WTC11 (cell line): Measurements from ENCODE around the gene NOBOX. TPM values are rescaled to one million over a fixed set of nuclear protein-coding genes. Genes with fewer than 3 reads are reported as not detected.
"Not testable (repeated sequence)": the region's sequence is repeated elsewhere in the genome, so short reads cannot be mapped to it uniquely, and the experiment has no call there.

ENCODE experiments used
- ATAC-seq: fragments of 200-7000 bp; cut with Tn5 transposase; 2 replicates; pipeline ENCODE4 v1.10.0; 2021; ENCODE audit warnings: mild to moderate bottlenecking, moderate library complexity
- CTCF ChIA-PET: fragments of 300-600 bp; sonication (Branson Sonifier 250); formaldehyde crosslinking; loops from one replicate; lab custom pipeline; 2021; ENCODE audit warnings: antibody characterized with exemption; lab: Charles Lee
- POLR2A ChIA-PET: fragments of 350-600 bp; sonication (Branson Sonifier 250); formaldehyde crosslinking; loops from one replicate; lab custom pipeline; 2021; ENCODE audit warnings: antibody characterized with exemption; lab: Charles Lee
- DNase-seq: peaks from one replicate; pipeline ENCODE4 v3.0.0; 2021; ENCODE audit warnings: low spot score
- H3K27ac Mint-ChIP-seq: 2 replicates; pipeline ENCODE4 v1.8.0; 2021; ENCODE audit warnings: mixed read lengths
- H3K27me3 Mint-ChIP-seq: 2 replicates; pipeline ENCODE4 v1.8.0; 2021; ENCODE audit warnings: low read depth, mild to moderate bottlenecking, moderate library complexity, mixed read lengths
- H3K36me3 Mint-ChIP-seq: 2 replicates; pipeline ENCODE4 v1.8.0; 2021; ENCODE audit warnings: mixed read lengths
- H3K4me1 Mint-ChIP-seq: 2 replicates; pipeline ENCODE4 v1.8.0; 2022; ENCODE audit warnings: mixed read lengths
- H3K4me3 Mint-ChIP-seq: 2 replicates; pipeline ENCODE4 v1.8.0; 2021; ENCODE audit warnings: mild to moderate bottlenecking, moderate library complexity, mixed read lengths
- H3K9me3 Mint-ChIP-seq: 2 replicates; pipeline ENCODE4 v1.8.0; 2021; ENCODE audit warnings: mixed read lengths
- CBFB ChIP-seq: sonication (generic); formaldehyde crosslinking; IDR thresholded peaks from 2 replicates; pipeline ENCODE4 v1.8.1; 2022; ENCODE audit warnings: mild to moderate bottlenecking, low read depth, missing genetic modification reagents
- E2F1 ChIP-seq: sonication (generic); formaldehyde crosslinking; IDR thresholded peaks from 2 replicates; pipeline ENCODE4 v1.8.0; 2022; ENCODE audit warnings: mild to moderate bottlenecking, missing genetic modification reagents
- FOXP1 ChIP-seq: sonication (generic); formaldehyde crosslinking; IDR thresholded peaks from 2 replicates; pipeline ENCODE4 v1.8.0; 2022; ENCODE audit warnings: missing genetic modification reagents, mild to moderate bottlenecking, moderate library complexity, borderline replicate concordance
- HMGXB4 ChIP-seq: sonication (generic); formaldehyde crosslinking; IDR thresholded peaks from 2 replicates; pipeline ENCODE4 v1.8.1; 2023; ENCODE audit warnings: mild to moderate bottlenecking, moderate library complexity, missing genetic modification reagents
- NR1H2 ChIP-seq: sonication (generic); formaldehyde crosslinking; IDR thresholded peaks from 2 replicates; pipeline ENCODE4 v1.9.0; 2021; ENCODE audit warnings: mild to moderate bottlenecking, moderate library complexity, missing genetic modification reagents
- PRDM15 ChIP-seq: sonication (generic); formaldehyde crosslinking; IDR thresholded peaks from 2 replicates; pipeline ENCODE4 v1.8.0; 2022; ENCODE audit warnings: missing genetic modification reagents
- PRRX2 ChIP-seq: fragments of 250-450 bp; sonication (Bioruptor Pico); IDR thresholded peaks from 2 replicates; pipeline ENCODE4 v1.8.0; 2021; ENCODE audit warnings: mild to moderate bottlenecking
- TCF7 ChIP-seq: sonication (generic); formaldehyde crosslinking; IDR thresholded peaks from 2 replicates; pipeline ENCODE4 v1.8.0; 2022; ENCODE audit warnings: mild to moderate bottlenecking, low read depth, missing genetic modification reagents, moderate library complexity
- total RNA-seq: library from RNA; stranded (reverse); gene quantifications from 3 replicates; pipeline ENCODE4 v1.2.3, GENCODE V29; 2021
- TF ChIP-seq, protein P1 (sequence below): sonication (generic); formaldehyde crosslinking; IDR thresholded peaks from 2 replicates; pipeline ENCODE4 v1.8.1; 2022; ENCODE audit warnings: mild to moderate bottlenecking, moderate library complexity, missing genetic modification reagents
- TF ChIP-seq, protein P2 (sequence below): sonication (generic); formaldehyde crosslinking; IDR thresholded peaks from 2 replicates; pipeline ENCODE4 v1.8.1; 2022; ENCODE audit warnings: low read depth, missing genetic modification reagents, borderline replicate concordance
- TF ChIP-seq, protein P3 (sequence below): sonication (generic); formaldehyde crosslinking; IDR thresholded peaks from 2 replicates; pipeline ENCODE4 v1.8.1; 2023; ENCODE audit warnings: mild to moderate bottlenecking, missing genetic modification reagents, borderline replicate concordance

The NOBOX gene
- total RNA-seq, 1 experiment from 2014 or later = not detected

GRCh38 chr7:144378651-144379050 lies 24.8 kb downstream of the NOBOX start:
- POLR2A ChIA-PET = no interaction called here
- DNase-seq (no peak), ATAC-seq (no peak)
- H3K27ac Mint-ChIP-seq = no peak overlapping the region
- CTCF ChIA-PET = no interaction called here
- H3K36me3 Mint-ChIP-seq = peaks cover 40% of the 10 kb centered on the region
- H3K27me3 Mint-ChIP-seq = no peaks in the 10 kb centered on the region
- no peaks in the 10 kb centered on the region for H3K9me3 Mint-ChIP-seq
- TF ChIP-seq, protein P1, sequence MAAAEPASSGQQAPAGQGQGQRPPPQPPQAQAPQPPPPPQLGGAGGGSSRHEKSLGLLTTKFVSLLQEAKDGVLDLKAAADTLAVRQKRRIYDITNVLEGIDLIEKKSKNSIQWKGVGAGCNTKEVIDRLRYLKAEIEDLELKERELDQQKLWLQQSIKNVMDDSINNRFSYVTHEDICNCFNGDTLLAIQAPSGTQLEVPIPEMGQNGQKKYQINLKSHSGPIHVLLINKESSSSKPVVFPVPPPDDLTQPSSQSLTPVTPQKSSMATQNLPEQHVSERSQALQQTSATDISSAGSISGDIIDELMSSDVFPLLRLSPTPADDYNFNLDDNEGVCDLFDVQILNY (CRISPR knock-in tag) = no peak
- TF ChIP-seq, protein P2, sequence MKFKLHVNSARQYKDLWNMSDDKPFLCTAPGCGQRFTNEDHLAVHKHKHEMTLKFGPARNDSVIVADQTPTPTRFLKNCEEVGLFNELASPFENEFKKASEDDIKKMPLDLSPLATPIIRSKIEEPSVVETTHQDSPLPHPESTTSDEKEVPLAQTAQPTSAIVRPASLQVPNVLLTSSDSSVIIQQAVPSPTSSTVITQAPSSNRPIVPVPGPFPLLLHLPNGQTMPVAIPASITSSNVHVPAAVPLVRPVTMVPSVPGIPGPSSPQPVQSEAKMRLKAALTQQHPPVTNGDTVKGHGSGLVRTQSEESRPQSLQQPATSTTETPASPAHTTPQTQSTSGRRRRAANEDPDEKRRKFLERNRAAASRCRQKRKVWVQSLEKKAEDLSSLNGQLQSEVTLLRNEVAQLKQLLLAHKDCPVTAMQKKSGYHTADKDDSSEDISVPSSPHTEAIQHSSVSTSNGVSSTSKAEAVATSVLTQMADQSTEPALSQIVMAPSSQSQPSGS = no peak
- no peak for TF ChIP-seq PRDM15 (CRISPR knock-in tag)
- no peak for TF ChIP-seq E2F1 (CRISPR knock-in tag)
- no peak for TF ChIP-seq CBFB (CRISPR knock-in tag)
- TF ChIP-seq HMGXB4 (CRISPR knock-in tag) = no peak
- TF ChIP-seq, protein P3, sequence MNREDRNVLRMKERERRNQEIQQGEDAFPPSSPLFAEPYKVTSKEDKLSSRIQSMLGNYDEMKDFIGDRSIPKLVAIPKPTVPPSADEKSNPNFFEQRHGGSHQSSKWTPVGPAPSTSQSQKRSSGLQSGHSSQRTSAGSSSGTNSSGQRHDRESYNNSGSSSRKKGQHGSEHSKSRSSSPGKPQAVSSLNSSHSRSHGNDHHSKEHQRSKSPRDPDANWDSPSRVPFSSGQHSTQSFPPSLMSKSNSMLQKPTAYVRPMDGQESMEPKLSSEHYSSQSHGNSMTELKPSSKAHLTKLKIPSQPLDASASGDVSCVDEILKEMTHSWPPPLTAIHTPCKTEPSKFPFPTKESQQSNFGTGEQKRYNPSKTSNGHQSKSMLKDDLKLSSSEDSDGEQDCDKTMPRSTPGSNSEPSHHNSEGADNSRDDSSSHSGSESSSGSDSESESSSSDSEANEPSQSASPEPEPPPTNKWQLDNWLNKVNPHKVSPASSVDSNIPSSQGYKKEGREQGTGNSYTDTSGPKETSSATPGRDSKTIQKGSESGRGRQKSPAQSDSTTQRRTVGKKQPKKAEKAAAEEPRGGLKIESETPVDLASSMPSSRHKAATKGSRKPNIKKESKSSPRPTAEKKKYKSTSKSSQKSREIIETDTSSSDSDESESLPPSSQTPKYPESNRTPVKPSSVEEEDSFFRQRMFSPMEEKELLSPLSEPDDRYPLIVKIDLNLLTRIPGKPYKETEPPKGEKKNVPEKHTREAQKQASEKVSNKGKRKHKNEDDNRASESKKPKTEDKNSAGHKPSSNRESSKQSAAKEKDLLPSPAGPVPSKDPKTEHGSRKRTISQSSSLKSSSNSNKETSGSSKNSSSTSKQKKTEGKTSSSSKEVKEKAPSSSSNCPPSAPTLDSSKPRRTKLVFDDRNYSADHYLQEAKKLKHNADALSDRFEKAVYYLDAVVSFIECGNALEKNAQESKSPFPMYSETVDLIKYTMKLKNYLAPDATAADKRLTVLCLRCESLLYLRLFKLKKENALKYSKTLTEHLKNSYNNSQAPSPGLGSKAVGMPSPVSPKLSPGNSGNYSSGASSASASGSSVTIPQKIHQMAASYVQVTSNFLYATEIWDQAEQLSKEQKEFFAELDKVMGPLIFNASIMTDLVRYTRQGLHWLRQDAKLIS = no peak
- TF ChIP-seq NR1H2 (CRISPR knock-in tag) = no peak
- TF ChIP-seq PRRX2 (CRISPR knock-in tag) = no peak
- TF ChIP-seq FOXP1 (CRISPR knock-in tag) = no peak
- TF ChIP-seq TCF7 (CRISPR knock-in tag) = no peak
- TF ChIP-seq, all 79 proteins: peak for 0
- H3K4me3 Mint-ChIP-seq = no peak overlapping the region
- no peaks in the 10 kb centered on the region for H3K4me1 Mint-ChIP-seq

- peak; percentile 61 for ATAC-seq
- H3K27ac Mint-ChIP-seq, H3K4me1 Mint-ChIP-seq, DNase-seq, POLR2A ChIA-PET, H3K36me3 Mint-ChIP-seq, CTCF ChIA-PET, H3K27me3 Mint-ChIP-seq, H3K9me3 Mint-ChIP-seq, H3K4me3 Mint-ChIP-seq: not testable (repeated sequence)
Observed at GRCh38 chr7:144369221-144369620, 34.3 kb downstream of the NOBOX start.

DNA sequence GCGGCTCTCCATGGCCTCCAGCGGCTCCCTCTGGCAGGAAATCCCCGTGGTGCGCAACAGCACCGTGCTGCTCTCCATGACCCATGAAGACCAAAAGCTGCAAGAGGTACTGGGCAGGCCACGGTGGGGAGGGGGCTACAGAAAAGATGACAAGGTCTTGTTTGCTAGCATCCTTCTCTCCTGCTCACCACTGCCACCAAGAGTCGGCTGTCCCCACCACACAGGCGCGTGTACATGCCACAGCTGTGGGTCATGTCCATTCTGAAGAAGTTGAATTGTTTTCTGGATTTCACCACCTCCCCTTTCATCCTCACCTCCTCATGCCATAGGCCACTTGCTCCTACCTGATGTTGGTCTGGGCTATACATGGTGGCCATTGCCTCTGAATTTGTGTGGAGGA lies 36.2 kb downstream of the NOBOX start:
- H3K27me3 Mint-ChIP-seq, H3K4me1 Mint-ChIP-seq, CTCF ChIA-PET, H3K27ac Mint-ChIP-seq, H3K36me3 Mint-ChIP-seq, H3K9me3 Mint-ChIP-seq, POLR2A ChIA-PET, DNase-seq, H3K4me3 Mint-ChIP-seq: not testable (repeated sequence)
- ATAC-seq = peak; percentile 64

DNA sequence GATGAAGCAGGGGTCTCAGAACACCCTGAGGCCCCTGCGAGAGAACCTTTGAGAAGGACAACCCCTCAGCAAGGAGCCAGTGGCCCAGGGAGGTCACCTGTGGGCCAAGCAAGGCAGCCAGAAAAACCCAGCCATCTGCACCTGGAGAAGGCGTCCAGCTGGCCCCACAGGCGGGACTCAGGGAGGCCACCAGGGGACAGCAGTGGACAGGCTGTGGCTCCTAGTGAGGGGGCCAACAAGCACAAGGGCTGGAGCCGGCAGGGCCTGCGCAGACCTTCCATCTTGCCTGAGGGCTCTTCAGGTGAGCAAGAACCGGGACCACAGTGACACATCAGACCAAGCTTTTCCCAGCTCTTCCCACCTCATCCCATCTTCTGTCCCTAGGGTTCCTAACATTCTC lies 38.0 kb downstream of the NOBOX start:
- H3K27ac Mint-ChIP-seq, DNase-seq, H3K36me3 Mint-ChIP-seq, CTCF ChIA-PET, POLR2A ChIA-PET, H3K4me1 Mint-ChIP-seq, H3K9me3 Mint-ChIP-seq, H3K27me3 Mint-ChIP-seq, H3K4me3 Mint-ChIP-seq: not testable (repeated sequence)
- peak; percentile 64 for ATAC-seq

GRCh38 chr7:144362061-144362460 lies 41.4 kb downstream of the NOBOX start:
- H3K4me3 Mint-ChIP-seq, POLR2A ChIA-PET, H3K27me3 Mint-ChIP-seq, H3K27ac Mint-ChIP-seq, CTCF ChIA-PET, H3K9me3 Mint-ChIP-seq, DNase-seq, H3K4me1 Mint-ChIP-seq, H3K36me3 Mint-ChIP-seq, ATAC-seq: not testable (repeated sequence)
